A673 (cell line): ENCODE measurements around the gene SCD. TPM values are rescaled to one million over a fixed set of nuclear protein-coding genes. Genes with fewer than 3 reads are reported as not detected.

Source experiments
- BruUV-seq: library from RNA; stranded (reverse); fragments of 400-500 nt; replicated peaks from 2 replicates; lab custom pipeline; 2021; lab: Mats Ljungman, UMichigan
- CTCF ChIA-PET: fragments of 300-600 bp; sonication (Branson Sonifier 250); formaldehyde crosslinking; loops from one replicate; lab custom pipeline; 2022; ENCODE audit warnings: antibody characterized with exemption; lab: Charles Lee
- POLR2A ChIA-PET: fragments of 300-600 bp; sonication (Branson Sonifier 250); formaldehyde crosslinking; loops from one replicate; lab custom pipeline; 2022; ENCODE audit warnings: antibody characterized with exemption; ENCODE audit not compliant: low non-redundant PET; lab: Charles Lee
- DNase-seq: peaks from one replicate; pipeline ENCODE4 v3.0.0-alpha.2; 2015; ENCODE audit warnings: low spot score
- H3K27ac ChIP-seq: fragments of 200-600 bp; sonication (generic); 2 replicates; pipeline ENCODE4 v1.5.1; 2016; ENCODE audit warnings: mixed run types, low read depth, mild to moderate bottlenecking, mixed read lengths, antibody characterized with exemption, low read length; ENCODE audit not compliant: poor library complexity, severe bottlenecking
- H3K27me3 ChIP-seq: fragments of 200-600 bp; sonication (generic); replicated peaks from 2 replicates; pipeline ENCODE4 v1.6.1; 2017; ENCODE audit warnings: mixed run types, low read depth, mild to moderate bottlenecking, mixed read lengths, antibody characterized with exemption, low read length; ENCODE audit not compliant: insufficient read depth, poor library complexity
- H3K36me3 ChIP-seq: fragments of 200-600 bp; sonication (generic); 2 replicates; pipeline ENCODE4 v1.6.1; 2016; ENCODE audit warnings: mixed run types, mild to moderate bottlenecking, mixed read lengths, antibody characterized with exemption, low read length; ENCODE audit not compliant: insufficient read depth, poor library complexity, severe bottlenecking
- H3K4me1 ChIP-seq: fragments of 200-600 bp; sonication (generic); 2 replicates; pipeline ENCODE4 v1.6.1; 2017; ENCODE audit warnings: mixed run types, mild to moderate bottlenecking, mixed read lengths, antibody characterized with exemption, low read length; ENCODE audit not compliant: insufficient read depth, poor library complexity, severe bottlenecking
- H3K4me3 ChIP-seq: fragments of 200-600 bp; sonication (generic); 2 replicates; pipeline ENCODE4 v1.5.1; 2016; ENCODE audit warnings: low read depth, mixed run types, mild to moderate bottlenecking, mixed read lengths, low read length; ENCODE audit not compliant: poor library complexity, severe bottlenecking
- H3K9me3 ChIP-seq: fragments of 200-600 bp; sonication (generic); 2 replicates; pipeline ENCODE4 v1.6.1; 2016; ENCODE audit warnings: mixed run types, low read depth, mild to moderate bottlenecking, mixed read lengths, antibody characterized with exemption, low read length; ENCODE audit not compliant: poor library complexity, severe bottlenecking
- CTCF ChIP-seq: fragments of 300-800, 200-600 bp; sonication (generic); conservative IDR thresholded peaks from 2 replicates; pipeline ENCODE4 v1.5.1; 2017; ENCODE audit warnings: low read depth, mild to moderate bottlenecking, antibody characterized with exemption, low read length, moderate library complexity, mixed read lengths
- EZH2 ChIP-seq: fragments of 200-600 bp; sonication (generic); IDR thresholded peaks from 2 replicates; pipeline ENCODE4 v1.6.1; 2017; ENCODE audit warnings: borderline replicate concordance, low read depth, mild to moderate bottlenecking, mixed read lengths, antibody characterized with exemption, low read length; ENCODE audit not compliant: poor library complexity, severe bottlenecking
- intact Hi-C: fragments of 100-400 bp; cut with micrococcal nuclease; formaldehyde crosslinking; loops from one replicate; pipeline ENCODE4 v1.10.0; 2022; ENCODE audit not compliant: unreplicated experiment
- total RNA-seq: library from RNA; stranded (reverse); gene quantifications from 2 replicates; pipeline ENCODE4 v1.2.3, GENCODE V29; 2021

Gene SCD
- total RNA-seq, 1 experiment from 2014 or later, result 519 TPM

DNA sequence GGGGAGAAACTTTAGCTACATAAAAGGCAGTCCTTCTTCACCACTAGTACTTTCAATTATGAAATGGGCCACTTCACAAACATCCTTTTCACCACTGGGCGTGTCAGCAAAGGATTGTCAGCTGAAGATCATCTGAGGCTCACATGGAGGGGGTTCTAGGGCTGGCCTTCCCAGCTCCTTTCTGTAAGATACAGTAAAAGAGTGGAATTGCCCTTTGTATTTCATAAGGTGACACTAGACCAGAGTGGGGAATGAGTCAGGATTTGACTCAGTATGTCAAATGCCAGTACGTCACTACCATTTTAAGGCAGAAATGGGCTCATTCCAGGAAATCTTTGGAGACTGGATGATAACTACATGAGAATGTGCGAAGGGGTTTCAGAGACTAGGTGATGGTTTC is 39.3 kb upstream of the SCD start:
- intact Hi-C loops, result loop anchor here (10.0 kb wide), 1 partner anchor 197 kb away; no protein-coding TSS in a partner anchor
- no peaks in the 10 kb centered on the region for H3K27me3 ChIP-seq
- H3K4me3 ChIP-seq, result no peak overlapping the region
- ChIA-PET CTCF (no interaction called here), POLR2A (no interaction called here)
- H3K4me1 ChIP-seq, result no peaks in the 10 kb centered on the region
- H3K27ac ChIP-seq, result no peak overlapping the region
- H3K36me3 ChIP-seq, result no peaks in the 10 kb centered on the region
- no TSS peak for BruUV-seq
- no peak for DNase-seq
- TF ChIP-seq CTCF, result no peak
- no peak for TF ChIP-seq EZH2
- no peaks in the 10 kb centered on the region for H3K9me3 ChIP-seq

- POLR2A ChIA-PET, result no interaction called here
- H3K9me3 ChIP-seq, result no peaks in the 10 kb centered on the region
- H3K27me3 ChIP-seq, result no peaks in the 10 kb centered on the region
- no peak overlapping the region for H3K27ac ChIP-seq
- CTCF ChIA-PET, result no interaction called here
- BruUV-seq, result no TSS peak
- no peak overlapping the region for H3K4me3 ChIP-seq
- DNase-seq, result no peak
- TF ChIP-seq EZH2 (no peak), CTCF (no peak)
- H3K36me3 ChIP-seq, result no peaks in the 10 kb centered on the region
- intact Hi-C loops, result no loop called here
- H3K4me1 ChIP-seq, result peaks cover 19% of the 10 kb centered on the region
Observed at GRCh38 chr10:100311298-100311697, 35.7 kb upstream of the SCD start.

GRCh38 chr10:100315615-100316014 is 31.4 kb upstream of the SCD start:
- POLR2A ChIA-PET, result no interaction called here
- Histone ChIP-seq H3K4me3 (no peak overlapping the region), H3K27ac (no peak overlapping the region), H3K4me1 (peaks cover 19% of the 10 kb centered on the region), H3K27me3 (no peaks in the 10 kb centered on the region), H3K36me3 (no peaks in the 10 kb centered on the region), H3K9me3 (no peaks in the 10 kb centered on the region)
- CTCF ChIA-PET, result interaction anchor here (0.9 kb wide), 1 partner anchor 18 kb away, joined by 3 read pairs; no protein-coding TSS in a partner anchor
- TF ChIP-seq CTCF, result no peak
- no peak for TF ChIP-seq EZH2
- intact Hi-C loops, result no loop called here
- BruUV-seq, result no TSS peak
- DNase-seq, result peak; percentile 83
